HFFc6 (cell line): Measurements from ENCODE around the gene RPUSD1. TPM values are rescaled to one million over a fixed set of nuclear protein-coding genes. Genes with fewer than 3 reads are reported as not detected.
A peak's percentile ranks its signal among the peaks of the same experiment; 100 is the strongest.
"Not testable (repeated sequence)": the region's sequence is repeated elsewhere in the genome, so short reads cannot be mapped to it uniquely, and the experiment has no call there.

Source experiments
- DNase-seq: peaks from one replicate; pipeline ENCODE4 v3.0.0-alpha.2; 2018
- H3K27ac Mint-ChIP-seq: 2 replicates; pipeline ENCODE4 v1.8.0; 2020; ENCODE audit warnings: mild to moderate bottlenecking, mixed read lengths
- H3K27me3 Mint-ChIP-seq: 2 replicates; pipeline ENCODE4 v1.8.0; 2021; ENCODE audit warnings: mild to moderate bottlenecking, moderate library complexity, mixed read lengths; ENCODE audit not compliant: insufficient read depth
- H3K36me3 Mint-ChIP-seq: 2 replicates; pipeline ENCODE4 v1.8.0; 2021; ENCODE audit warnings: low read depth, mixed read lengths
- H3K4me1 Mint-ChIP-seq: 2 replicates; pipeline ENCODE4 v1.8.0; 2020; ENCODE audit warnings: low read depth, mixed read lengths
- H3K4me3 Mint-ChIP-seq: 2 replicates; pipeline ENCODE4 v1.8.0; 2020; ENCODE audit warnings: mild to moderate bottlenecking, moderate library complexity, mixed read lengths
- H3K9me3 Mint-ChIP-seq: 2 replicates; pipeline ENCODE4 v1.8.0; 2020; ENCODE audit warnings: mild to moderate bottlenecking, mixed read lengths
- total RNA-seq, 6 experiments: library from RNA; stranded (reverse); fragmentation: NEBNext Ultra II Directional; extraction: Animal tissue kit (Norgen Biotek cat#: 25700); gene quantifications; 2 replicates in 1 of 6; 3 replicates in 5 of 6; pipeline ENCODE4 v1.2.3, GENCODE V29; 2021
- TF ChIP-seq, protein P1 (sequence below): fragments of 200-600 bp; sonication (generic); IDR thresholded peaks from 2 replicates; pipeline ENCODE4 v1.5.0; 2021; ENCODE audit warnings: antibody characterized with exemption, mild to moderate bottlenecking

The RPUSD1 gene
- total RNA-seq, 6 experiments from 2014 or later: 23.8 to 32.8 (median 25.8) TPM

DNA sequence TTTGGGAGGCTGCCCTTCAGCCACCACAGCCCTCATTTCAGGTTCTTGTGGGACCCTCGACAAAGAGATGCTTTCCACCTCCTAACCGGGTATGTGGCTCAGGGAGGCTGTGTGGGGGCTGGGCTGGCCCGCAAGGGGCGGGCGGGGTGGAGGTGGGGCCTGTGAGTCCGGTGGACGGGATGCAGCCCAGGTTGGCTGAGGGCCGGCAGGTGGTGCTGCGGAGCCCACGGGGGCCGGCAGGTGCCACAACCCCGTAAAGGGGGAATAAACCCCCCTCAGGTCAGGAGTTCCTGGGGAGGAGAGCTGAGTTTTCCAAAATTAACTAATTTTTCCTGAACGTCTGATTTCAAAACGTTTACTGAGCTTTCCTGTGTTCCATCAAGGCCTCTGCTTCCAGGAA, 42.4 kb downstream of the RPUSD1 start:
- Mint-ChIP-seq H3K27me3 (peaks cover 3% of the 10 kb centered on the region; the same call in 1 of the 2 replicates), H3K4me1 (peaks cover 6% of the 10 kb centered on the region; the same call in 1 of the 2 replicates), H3K4me3 (no peak overlapping the region), H3K36me3 (no peaks in the 10 kb centered on the region), H3K9me3 (no peaks in the 10 kb centered on the region), H3K27ac (no peak overlapping the region)
- no peak for DNase-seq
- TF ChIP-seq, protein P1, sequence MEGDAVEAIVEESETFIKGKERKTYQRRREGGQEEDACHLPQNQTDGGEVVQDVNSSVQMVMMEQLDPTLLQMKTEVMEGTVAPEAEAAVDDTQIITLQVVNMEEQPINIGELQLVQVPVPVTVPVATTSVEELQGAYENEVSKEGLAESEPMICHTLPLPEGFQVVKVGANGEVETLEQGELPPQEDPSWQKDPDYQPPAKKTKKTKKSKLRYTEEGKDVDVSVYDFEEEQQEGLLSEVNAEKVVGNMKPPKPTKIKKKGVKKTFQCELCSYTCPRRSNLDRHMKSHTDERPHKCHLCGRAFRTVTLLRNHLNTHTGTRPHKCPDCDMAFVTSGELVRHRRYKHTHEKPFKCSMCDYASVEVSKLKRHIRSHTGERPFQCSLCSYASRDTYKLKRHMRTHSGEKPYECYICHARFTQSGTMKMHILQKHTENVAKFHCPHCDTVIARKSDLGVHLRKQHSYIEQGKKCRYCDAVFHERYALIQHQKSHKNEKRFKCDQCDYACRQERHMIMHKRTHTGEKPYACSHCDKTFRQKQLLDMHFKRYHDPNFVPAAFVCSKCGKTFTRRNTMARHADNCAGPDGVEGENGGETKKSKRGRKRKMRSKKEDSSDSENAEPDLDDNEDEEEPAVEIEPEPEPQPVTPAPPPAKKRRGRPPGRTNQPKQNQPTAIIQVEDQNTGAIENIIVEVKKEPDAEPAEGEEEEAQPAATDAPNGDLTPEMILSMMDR: peak; percentile 65

DNA sequence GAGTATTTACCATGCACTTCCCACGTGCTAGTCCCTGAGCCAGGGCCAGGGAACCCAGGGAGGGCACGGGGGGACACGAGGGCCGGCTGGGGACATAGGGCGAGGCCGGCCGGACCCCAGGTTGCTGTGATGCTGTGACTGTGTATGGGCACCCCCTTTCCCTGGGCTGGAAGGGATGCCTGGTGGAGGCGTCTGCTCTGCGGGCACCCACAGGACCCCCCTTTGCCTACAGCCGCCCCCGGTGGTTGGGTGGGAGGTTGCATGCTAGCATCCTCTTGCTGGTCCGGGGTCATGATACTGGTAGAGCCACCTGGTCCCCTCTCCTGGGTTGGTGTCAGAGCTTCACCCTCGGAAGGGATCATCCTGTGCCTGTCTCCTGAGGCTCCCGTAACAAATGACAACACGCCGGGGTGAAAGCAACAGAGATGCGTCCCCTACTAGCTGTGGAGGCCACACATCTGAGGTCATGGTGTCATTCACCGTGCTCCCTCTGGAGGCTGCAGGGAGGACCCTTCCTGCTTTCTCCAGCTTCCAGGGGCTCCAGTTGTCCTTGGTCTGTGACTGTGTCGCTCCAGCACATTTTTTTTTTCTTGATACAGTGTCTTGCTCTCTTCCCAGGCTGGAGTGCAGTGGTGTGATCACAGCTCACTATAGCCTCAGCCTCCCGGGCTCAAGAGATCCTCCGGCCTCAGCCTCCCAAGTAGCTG, 44.2 kb downstream of the RPUSD1 start:
- H3K4me1 Mint-ChIP-seq: peaks cover 10% of the 10 kb centered on the region; the same call in 1 of the 2 replicates
- no peak overlapping the region for H3K4me3 Mint-ChIP-seq
- H3K27ac Mint-ChIP-seq: no peak overlapping the region
- no peak for DNase-seq
- peaks cover 3% of the 10 kb centered on the region; the same call in 1 of the 2 replicates for H3K27me3 Mint-ChIP-seq
- TF ChIP-seq, protein P1: peak; percentile 50
- H3K36me3 Mint-ChIP-seq: no peaks in the 10 kb centered on the region
- H3K9me3 Mint-ChIP-seq: no peaks in the 10 kb centered on the region

DNA sequence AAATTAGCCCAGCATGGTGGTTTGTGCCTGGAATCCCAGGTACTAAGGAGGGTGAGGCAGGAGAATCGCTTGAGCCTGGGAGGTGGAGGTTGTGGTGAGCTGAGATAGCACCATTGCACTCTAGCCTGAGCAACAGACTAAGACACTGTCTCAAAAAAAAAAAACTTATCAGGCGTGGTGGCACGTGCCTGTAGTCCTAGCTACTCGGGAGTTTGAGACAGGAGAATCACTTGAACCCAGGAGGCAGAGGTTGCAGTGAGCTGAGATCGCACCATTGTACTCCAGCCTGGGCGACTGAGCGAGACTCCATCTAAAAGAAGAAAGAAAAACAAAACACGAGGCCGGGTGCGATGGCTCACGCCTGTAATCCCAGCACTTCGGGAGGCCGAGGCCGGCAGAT, 45.3 kb downstream of the RPUSD1 start:
- not testable (repeated sequence) for H3K4me1 Mint-ChIP-seq, H3K27ac Mint-ChIP-seq, H3K27me3 Mint-ChIP-seq, H3K9me3 Mint-ChIP-seq, H3K36me3 Mint-ChIP-seq, H3K4me3 Mint-ChIP-seq, DNase-seq

DNA sequence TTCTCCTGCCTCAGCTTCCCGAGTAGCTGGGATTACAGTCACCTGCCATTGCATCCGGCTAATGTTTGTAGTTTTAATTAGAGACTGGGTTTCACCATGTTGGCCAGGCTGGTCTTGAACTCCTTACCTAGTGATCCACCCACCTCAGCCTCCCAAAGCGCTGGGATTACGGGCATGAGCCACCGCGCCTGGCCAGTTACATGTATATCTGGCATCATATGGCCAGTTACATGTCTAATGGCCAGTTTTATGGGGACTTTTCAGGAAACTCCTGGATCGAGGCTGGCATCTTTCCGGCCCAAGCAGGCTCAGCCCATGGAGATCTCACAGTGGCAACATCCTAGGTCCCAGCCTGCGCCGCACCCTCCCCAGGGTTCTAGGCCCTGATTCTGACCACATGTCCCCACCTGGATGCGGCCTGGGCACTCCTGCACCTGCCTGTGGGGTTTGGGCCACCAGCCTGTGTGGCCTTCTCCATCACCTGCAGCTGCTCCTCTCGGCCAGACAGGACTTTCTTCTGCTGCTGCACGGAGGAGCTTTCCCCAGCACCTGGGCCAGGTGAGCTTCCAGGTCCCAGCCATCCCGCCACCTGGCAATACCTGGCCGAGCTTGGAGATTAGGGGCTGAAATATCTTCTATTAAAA, 46.1 kb downstream of the RPUSD1 start:
- Mint-ChIP-seq H3K27me3 (peaks cover 3% of the 10 kb centered on the region; the same call in 1 of the 2 replicates), H3K27ac (no peak overlapping the region), H3K9me3 (no peaks in the 10 kb centered on the region), H3K4me3 (peak overlapping the region; percentile 73; the same call in 1 of the 2 replicates), H3K4me1 (peaks cover 9% of the 10 kb centered on the region; the same call in 1 of the 2 replicates), H3K36me3 (0 out of 2 replicates have a peak, but pooled peaks cover 4% of the 10 kb centered on the region)
- TF ChIP-seq, protein P1: no peak
- DNase-seq: no peak

DNA sequence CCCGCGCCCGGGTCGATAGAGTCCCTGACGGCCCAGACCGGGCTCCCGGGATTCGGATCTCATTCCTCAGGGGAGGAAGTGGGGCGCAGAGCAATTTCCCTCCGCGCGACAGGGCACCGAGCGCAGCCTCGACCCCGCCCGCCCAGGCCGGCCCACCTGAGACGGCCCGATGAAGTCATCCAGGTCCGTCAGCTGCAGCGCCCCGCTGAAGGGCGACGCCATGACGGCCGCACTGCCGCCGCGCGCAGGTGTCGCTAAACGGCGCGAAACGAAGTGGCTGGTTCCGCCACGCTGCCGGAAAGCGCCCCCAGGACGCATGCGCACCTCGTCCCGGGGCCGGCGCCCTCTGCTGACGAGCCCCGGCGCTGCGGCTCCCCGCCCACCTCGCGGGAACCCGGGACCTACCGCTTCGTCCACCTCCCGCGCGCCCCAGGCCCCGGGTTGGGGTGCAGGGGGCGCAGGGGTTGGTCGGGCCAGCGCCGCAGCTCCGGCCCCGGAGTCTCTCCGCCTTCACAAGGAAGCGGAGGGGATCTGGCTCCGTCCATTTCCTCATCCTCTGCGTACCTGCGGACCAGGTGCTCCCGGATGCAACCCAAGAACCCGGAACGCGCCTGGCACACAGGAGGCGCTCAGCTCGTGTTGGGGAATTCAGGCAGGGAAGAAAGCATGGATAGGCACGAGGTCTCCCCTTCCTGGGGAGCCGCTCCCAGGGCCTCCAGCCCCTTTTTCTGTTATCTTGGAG, 47.2 kb downstream of the RPUSD1 start, which contains the start of gene CIAO3:
Gene CIAO3, minus strand, starts transcription at position 234 of the 742 bp plus-strand sequence. Its CDS starts 12 bp downstream, at position 222.
- H3K27ac Mint-ChIP-seq: no peak within 1 kb of the TSS

More for the DNA sequence above, 47.2 kb downstream of the RPUSD1 start, which contains the start of gene CIAO3:
- TF ChIP-seq, protein P1: peak; percentile 93
- Mint-ChIP-seq H3K4me3 (peak within 1 kb of the TSS; percentile 83), H3K27me3 (peaks cover 5% of the 10 kb centered on the region; the same call in 1 of the 2 replicates), H3K4me1 (peaks cover 9% of the 10 kb centered on the region; the same call in 1 of the 2 replicates), H3K9me3 (no peaks in the 10 kb centered on the region), H3K36me3 (peaks cover 8% of the 10 kb centered on the region; the same call in 1 of the 2 replicates)
- DNase-seq: peak; percentile 85
